CD4-positive, alpha-beta memory T cell (primary cell): ENCODE measurements around the gene APH1B. TPM values are rescaled to one million over a fixed set of nuclear protein-coding genes. Genes with fewer than 3 reads are reported as not detected.

ENCODE experiments used
- CTCF ChIA-PET: fragments of 350-600 bp; sonication (Branson Sonifier 250); formaldehyde crosslinking; loops from one replicate; lab custom pipeline; 2021; ENCODE audit warnings: inconsistent platforms; ENCODE audit not compliant: partially characterized antibody; lab: Charles Lee
- POLR2A ChIA-PET: fragments of 350-600 bp; sonication (Branson Sonifier 250); formaldehyde crosslinking; loops from one replicate; lab custom pipeline; 2021; ENCODE audit not compliant: partially characterized antibody; lab: Charles Lee
- DNase-seq, 5 donors: peaks; one replicate each; pipeline versions ENCODE4 v3.0.0 to v3.0.0-alpha.2; 2020 to 2022; ENCODE audit warnings: mixed read lengths in 1 of 5
- H3K27ac ChIP-seq: one replicate; pipeline ENCODE4 v1.7.0; 2013; ENCODE audit warnings: low read depth, low read length
- H3K27me3 ChIP-seq: 2 replicates; pipeline ENCODE4 v1.7.0; 2013; ENCODE audit warnings: mild to moderate bottlenecking, low read length, moderate library complexity; ENCODE audit not compliant: insufficient read depth
- H3K36me3 ChIP-seq: 2 replicates; pipeline ENCODE4 v1.7.0; 2013; ENCODE audit warnings: mild to moderate bottlenecking, low read length, moderate library complexity; ENCODE audit not compliant: insufficient read depth
- H3K4me1 ChIP-seq: 2 replicates; pipeline ENCODE4 v1.7.0; 2013; ENCODE audit warnings: mild to moderate bottlenecking, low read length, moderate library complexity; ENCODE audit not compliant: insufficient read depth
- H3K4me3 ChIP-seq, 2 donors: one replicate each; pipeline ENCODE4 v1.7.0; 2013; ENCODE audit warnings: low read length in 2 of 2, mild to moderate bottlenecking in 1 of 2
- H3K9me3 ChIP-seq, 2 donors: one replicate each; pipeline ENCODE4 v1.7.0; 2013; ENCODE audit warnings: low read length in 2 of 2, control low read depth in 1 of 2; ENCODE audit not compliant: control insufficient read depth in 1 of 2
- H3K27ac Mint-ChIP-seq, 7 donors: one replicate each; pipeline ENCODE4 v1.8.0; 2020 to 2021; ENCODE audit warnings: mixed read lengths in 7 of 7, mild to moderate bottlenecking in 6 of 7, inconsistent platforms in 3 of 7, moderate library complexity in 3 of 7
- H3K27me3 Mint-ChIP-seq, 2 donors: one replicate each; pipeline ENCODE4 v1.8.0; 2020 to 2021; ENCODE audit warnings: mixed read lengths in 2 of 2
- H3K36me3 Mint-ChIP-seq, 2 donors: one replicate each; pipeline ENCODE4 v1.8.0; 2020 to 2021; ENCODE audit warnings: mixed read lengths in 2 of 2, inconsistent platforms in 1 of 2, mild to moderate bottlenecking in 1 of 2
- H3K4me1 Mint-ChIP-seq, 4 donors: one replicate each; pipeline ENCODE4 v1.8.0; 2020 to 2021; ENCODE audit warnings: mixed read lengths in 4 of 4, mild to moderate bottlenecking in 1 of 4
- H3K4me3 Mint-ChIP-seq, 8 donors: one replicate each; pipeline ENCODE4 v1.8.0; 2020 to 2021; ENCODE audit warnings: mixed read lengths in 8 of 8, mild to moderate bottlenecking in 7 of 8, moderate library complexity in 6 of 8, inconsistent platforms in 3 of 8
- H3K9me3 Mint-ChIP-seq, 8 donors: one replicate each; pipeline ENCODE4 v1.8.0; 2020 to 2021; ENCODE audit warnings: mixed read lengths in 8 of 8, mild to moderate bottlenecking in 5 of 8, inconsistent platforms in 3 of 8, moderate library complexity in 1 of 8
- intact Hi-C: fragments of 100-400 bp; cut with micrococcal nuclease; formaldehyde crosslinking; loops from one replicate; pipeline ENCODE4 v1.15.1; 2023
- polyA plus RNA-seq, 2 donors: library from polyadenylated mRNA; unstranded; fragments of 300-500 nt; fragmentation: Illumina TruSeq; gene quantifications; one replicate each; pipeline ENCODE4 v1.2.3, GENCODE V29; 2021
- total RNA-seq, 2 experiments: library from RNA; stranded (reverse); gene quantifications; one replicate each; pipeline ENCODE4 v1.2.3, GENCODE V29; 2021

APH1B gene
- total and polyA plus RNA-seq, 4 experiments from 2014 or later: 11.9 to 28.4 (median 18.2) TPM

- no peaks in the 10 kb centered on the region for H3K36me3 ChIP-seq
- Mint-ChIP-seq H3K4me1 (peaks cover 22 to 45% (median 32%) of the 10 kb centered on the region in 4 donors), H3K4me3 (peak overlapping the region in 3 of 8 donors; percentile 1 to 11 (median 2)), H3K27me3 (no peaks in the 10 kb centered on the region), H3K36me3 (peaks cover 0 to 2% of the 10 kb centered on the region in 2 donors), H3K9me3 (no peaks in the 10 kb centered on the region), H3K27ac (peak overlapping the region in 6 of 7 donors; percentile 5 to 85 (median 44))
- DNase-seq: no peak
- no peaks in the 10 kb centered on the region for H3K27me3 ChIP-seq
- ChIA-PET CTCF (interaction anchor here (1.2 to 2.8 kb wide), 3 partner anchors 8 to 108 kb away, joined by 3 to 10 read pairs (median 3); no protein-coding TSS in a partner anchor), POLR2A (interaction anchor here (0.7 to 6.9 kb wide), 5 partner anchors 11 to 327 kb away, joined by 3 to 94 read pairs (median 4); partner anchors contain the start of genes RAB8B and RPS27L)
- intact Hi-C loops: no loop called here
- H3K27ac ChIP-seq: no peak overlapping the region
- H3K4me3 ChIP-seq: no peak overlapping the region
- H3K4me1 ChIP-seq: peaks cover 31% of the 10 kb centered on the region
- no peaks in the 10 kb centered on the region for H3K9me3 ChIP-seq
Measured at GRCh38 chr15:63274427-63274826, 3.0 kb upstream of the APH1B start.

DNA sequence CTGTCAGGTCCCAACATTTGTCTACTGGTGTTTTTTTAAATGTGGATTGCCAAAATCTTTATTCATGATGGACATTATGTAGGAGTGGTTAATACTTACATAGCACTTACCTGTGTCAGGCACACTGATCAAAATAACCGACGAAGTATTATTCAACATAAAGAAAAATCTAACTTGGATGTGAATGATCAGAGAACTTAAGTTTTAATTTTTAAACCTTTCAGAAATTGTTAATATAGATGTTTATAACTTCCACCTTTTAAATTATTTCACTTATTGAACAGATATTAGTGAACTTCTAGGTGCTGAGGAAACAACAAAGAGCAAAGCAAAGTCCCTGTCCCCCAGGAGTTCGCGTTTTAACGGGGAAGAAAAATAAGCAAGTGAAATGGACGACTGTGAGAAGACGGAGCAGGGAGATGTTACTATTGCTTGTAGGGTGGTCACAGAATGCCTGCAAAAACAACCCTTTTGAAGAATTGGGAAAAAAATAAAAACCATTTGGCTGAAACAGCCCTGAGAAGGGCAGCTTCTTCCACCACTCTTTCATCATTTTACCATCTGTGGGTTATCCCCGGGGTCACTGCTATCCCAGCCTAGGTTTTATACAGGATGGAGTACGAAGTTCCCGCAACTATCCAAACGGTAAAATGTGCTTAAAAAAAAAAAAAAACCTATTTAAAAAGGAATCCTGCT, 915 bp upstream of the APH1B start:
- Mint-ChIP-seq H3K4me1 (peaks cover 19 to 46% (median 31%) of the 10 kb centered on the region in 4 donors), H3K27me3 (no peaks in the 10 kb centered on the region)
- intact Hi-C loops: loop anchor here (1.0 to 2.0 kb wide), 4 partner anchors 84 to 228 kb away; partner anchors contain the start of genes LACTB and RPS27L

DNA sequence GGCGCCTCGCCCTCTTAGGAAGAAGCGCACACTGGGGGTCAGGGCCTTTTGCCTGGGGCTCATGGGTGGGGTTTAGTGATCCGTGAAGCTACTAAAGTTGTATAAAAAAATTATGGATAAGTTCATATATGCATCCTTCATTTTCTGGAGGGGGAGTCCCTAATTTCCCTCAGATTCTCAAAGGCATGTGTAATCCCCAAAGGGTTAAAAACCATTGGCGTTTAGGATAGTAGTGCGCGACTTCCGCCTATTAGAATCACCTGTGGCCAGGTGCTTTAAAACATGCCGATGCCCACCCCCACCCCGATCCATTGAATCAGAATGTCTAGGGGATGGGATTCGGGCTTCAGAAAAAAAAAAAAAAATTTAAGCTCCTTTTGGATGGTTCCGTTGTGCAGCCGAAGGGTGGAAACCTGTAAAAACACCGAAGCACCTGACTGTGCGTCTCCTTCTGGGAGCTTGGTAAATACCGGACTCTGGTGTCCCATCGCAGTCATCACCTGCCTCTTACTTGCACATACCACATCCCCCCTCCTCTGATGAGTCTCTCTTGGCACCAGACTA, 570 bp downstream of the APH1B start:
- Mint-ChIP-seq H3K4me1 (peaks cover 19 to 46% (median 31%) of the 10 kb centered on the region in 4 donors), H3K27ac (peak overlapping the region; percentile 72 to 92 (median 89)), H3K9me3 (no peaks in the 10 kb centered on the region), H3K4me3 (peak overlapping the region; percentile 82 to 87 (median 85)), H3K36me3 (peaks cover 0 to 8% of the 10 kb centered on the region in 2 donors), H3K27me3 (no peaks in the 10 kb centered on the region)
- ChIA-PET CTCF (interaction anchor here (1.2 to 2.4 kb wide), 4 partner anchors 10 to 112 kb away, joined by 4 to 7 read pairs (median 4); partner anchors contain the start of gene RAB8B), POLR2A (interaction anchor here (0.8 to 6.9 kb wide), 8 partner anchors 35 to 229 kb away, joined by 3 to 94 read pairs (median 4); partner anchors contain the start of genes LACTB, RAB8B and RPS27L)
- H3K4me3 ChIP-seq: peak overlapping the region; percentile 61 to 84
- no peaks in the 10 kb centered on the region for H3K9me3 ChIP-seq
- peak overlapping the region; percentile 68 for H3K27ac ChIP-seq
- H3K27me3 ChIP-seq: no peaks in the 10 kb centered on the region
- peak in 1 of 5 donors; percentile 49 for DNase-seq
- peaks cover 31% of the 10 kb centered on the region for H3K4me1 ChIP-seq
- H3K36me3 ChIP-seq: no peaks in the 10 kb centered on the region
- intact Hi-C loops: loop anchor here (1.0 to 2.0 kb wide), 4 partner anchors 86 to 229 kb away; partner anchors contain the start of genes LACTB and RPS27L

More for the DNA sequence above, 915 bp upstream of the APH1B start:
- CTCF ChIA-PET: interaction anchor here (1.0 to 2.8 kb wide), 3 partner anchors 108 to 122 kb away, joined by 3 to 10 read pairs (median 3); no protein-coding TSS in a partner anchor
- Histone ChIP-seq H3K36me3 (no peaks in the 10 kb centered on the region), H3K27ac (peak overlapping the region; percentile 66), H3K9me3 (no peaks in the 10 kb centered on the region), H3K4me1 (peaks cover 31% of the 10 kb centered on the region), H3K4me3 (peak overlapping the region; percentile 66 to 76), H3K27me3 (no peaks in the 10 kb centered on the region)
- DNase-seq: no peak
- Mint-ChIP-seq H3K9me3 (no peaks in the 10 kb centered on the region), H3K4me3 (peak overlapping the region; percentile 82 to 90 (median 88)), H3K27ac (peak overlapping the region; percentile 77 to 94 (median 89)), H3K36me3 (peaks cover 0 to 9% of the 10 kb centered on the region in 2 donors)
- POLR2A ChIA-PET: interaction anchor here (0.6 to 6.9 kb wide), 8 partner anchors 15 to 1717 kb away, joined by 3 to 94 read pairs (median 4); partner anchors contain the start of genes LACTB, RAB8B and RPS27L

- H3K27ac Mint-ChIP-seq: peak overlapping the region in 1 of 7 donors; percentile 74
- POLR2A ChIA-PET: interaction anchor here (1.1 kb wide), 1 partner anchor 126 kb away, joined by 4 read pairs; the partner anchor contains the start of gene RPS27L
- CTCF ChIA-PET: interaction anchor here (0.9 kb wide), 1 partner anchor 8 kb away, joined by 3 read pairs; no protein-coding TSS in a partner anchor
Measured at GRCh38 chr15:63283126-63283525, 5.7 kb downstream of the APH1B start.

DNA sequence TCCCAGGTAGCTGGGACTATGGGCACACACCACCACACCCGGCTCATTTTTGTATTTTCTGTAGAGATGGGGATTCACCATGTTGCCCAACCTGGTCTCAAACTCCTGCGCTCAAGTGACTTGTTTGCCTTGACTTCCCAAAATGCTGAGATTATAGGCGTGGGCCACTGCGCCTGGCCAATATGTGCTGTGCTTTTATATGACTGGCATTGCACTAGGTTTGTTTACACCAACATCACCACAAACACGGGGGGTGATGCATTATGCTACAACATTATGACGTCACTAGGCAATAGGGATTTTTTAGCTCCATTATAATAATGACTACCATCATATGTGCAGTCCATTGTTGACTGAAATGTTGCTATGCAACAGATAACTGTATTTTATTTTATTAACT, 6.9 kb downstream of the APH1B start:
- H3K9me3 ChIP-seq: no peaks in the 10 kb centered on the region
- Mint-ChIP-seq H3K9me3 (no peaks in the 10 kb centered on the region), H3K36me3 (peaks cover 21 to 34% of the 10 kb centered on the region in 2 donors), H3K4me3 (no peak overlapping the region), H3K27ac (no peak overlapping the region), H3K4me1 (peaks cover 9 to 17% (median 15%) of the 10 kb centered on the region in 4 donors), H3K27me3 (no peaks in the 10 kb centered on the region)
- no peaks in the 10 kb centered on the region for H3K36me3 ChIP-seq
- intact Hi-C loops: loop anchor here (10.0 kb wide), 1 partner anchor 540 kb away; no protein-coding TSS in a partner anchor
- ChIA-PET POLR2A (no interaction called here), CTCF (interaction anchor here (0.9 kb wide), 1 partner anchor 118 kb away, joined by 3 read pairs; no protein-coding TSS in a partner anchor)
- H3K27me3 ChIP-seq: no peaks in the 10 kb centered on the region
- H3K4me3 ChIP-seq: no peak overlapping the region
- H3K27ac ChIP-seq: no peak overlapping the region
- H3K4me1 ChIP-seq: peaks cover 7% of the 10 kb centered on the region
- no peak for DNase-seq

More at GRCh38 chr15:63283126-63283525, 5.7 kb downstream of the APH1B start:
- H3K36me3 ChIP-seq: no peaks in the 10 kb centered on the region
- H3K27me3 Mint-ChIP-seq: no peaks in the 10 kb centered on the region
- intact Hi-C loops: loop anchor here (10.0 kb wide), 1 partner anchor 542 kb away; no protein-coding TSS in a partner anchor
- DNase-seq: no peak
- no peaks in the 10 kb centered on the region for H3K9me3 ChIP-seq
- H3K9me3 Mint-ChIP-seq: no peaks in the 10 kb centered on the region
- no peak overlapping the region for H3K4me3 ChIP-seq
- H3K36me3 Mint-ChIP-seq: peaks cover 21 to 27% of the 10 kb centered on the region in 2 donors
- peaks cover 9% of the 10 kb centered on the region for H3K4me1 ChIP-seq
- H3K27ac ChIP-seq: no peak overlapping the region
- no peak overlapping the region for H3K4me3 Mint-ChIP-seq
- H3K4me1 Mint-ChIP-seq: peaks cover 7 to 21% (median 12%) of the 10 kb centered on the region in 4 donors
- H3K27me3 ChIP-seq: no peaks in the 10 kb centered on the region

DNA sequence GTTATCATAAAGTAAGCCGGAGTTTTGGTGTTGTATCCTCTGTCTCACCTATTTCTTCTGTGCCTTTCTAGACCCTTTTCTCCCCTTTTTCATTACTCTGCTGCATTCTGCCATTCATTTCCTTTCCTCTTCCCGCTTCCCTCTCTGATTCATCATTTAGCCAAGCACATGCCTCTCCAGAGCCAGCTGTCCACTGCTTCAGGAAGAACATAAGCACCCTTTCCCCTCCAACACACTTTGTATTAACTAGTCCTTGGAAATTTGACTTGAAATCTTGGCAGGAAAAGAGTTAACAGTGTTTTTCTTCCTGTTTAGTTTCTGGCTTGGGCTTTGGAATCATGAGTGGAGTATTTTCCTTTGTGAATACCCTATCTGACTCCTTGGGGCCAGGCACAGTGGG, 9.7 kb downstream of the APH1B start:
- Mint-ChIP-seq H3K27me3 (no peaks in the 10 kb centered on the region), H3K4me1 (peaks cover 9 to 15% (median 14%) of the 10 kb centered on the region in 4 donors), H3K9me3 (no peaks in the 10 kb centered on the region), H3K27ac (peak overlapping the region in 1 of 7 donors; percentile 15), H3K36me3 (peaks cover 21 to 34% of the 10 kb centered on the region in 2 donors), H3K4me3 (no peak overlapping the region)
- POLR2A ChIA-PET: no interaction called here
- DNase-seq: no peak
- CTCF ChIA-PET: interaction anchor here (0.9 to 1.6 kb wide), 5 partner anchors 91 to 781 kb away, joined by 3 to 6 read pairs (median 3); no protein-coding TSS in a partner anchor
- Histone ChIP-seq H3K36me3 (no peaks in the 10 kb centered on the region), H3K4me3 (no peak overlapping the region), H3K9me3 (no peaks in the 10 kb centered on the region), H3K4me1 (peaks cover 7% of the 10 kb centered on the region), H3K27ac (no peak overlapping the region), H3K27me3 (no peaks in the 10 kb centered on the region)
- intact Hi-C loops: loop anchor here (5.0 to 10.0 kb wide), 2 partner anchors 315 to 538 kb away; no protein-coding TSS in a partner anchor
